Fibroblast of pulmonary artery (primary cell): ENCODE data around the gene GPR153.

ENCODE experiments used
- DNase-seq: peaks from one replicate; pipeline ENCODE4 v3.0.0-alpha.2; 2010; ENCODE audit warnings: low read depth
- H3K4me3 ChIP-seq: replicated peaks from 2 replicates; pipeline ENCODE4 v1.5.1; 2011; ENCODE audit warnings: low read depth, mild to moderate bottlenecking, control low read depth, low read length, moderate library complexity
- TF ChIP-seq, protein P1 (sequence below): IDR thresholded peaks from 2 replicates; pipeline ENCODE4 v1.5.1; 2011; ENCODE audit warnings: mild to moderate bottlenecking, control low read depth, low read length, inconsistent platforms; ENCODE audit errors: missing control alignments

GPR153 gene

DNA sequence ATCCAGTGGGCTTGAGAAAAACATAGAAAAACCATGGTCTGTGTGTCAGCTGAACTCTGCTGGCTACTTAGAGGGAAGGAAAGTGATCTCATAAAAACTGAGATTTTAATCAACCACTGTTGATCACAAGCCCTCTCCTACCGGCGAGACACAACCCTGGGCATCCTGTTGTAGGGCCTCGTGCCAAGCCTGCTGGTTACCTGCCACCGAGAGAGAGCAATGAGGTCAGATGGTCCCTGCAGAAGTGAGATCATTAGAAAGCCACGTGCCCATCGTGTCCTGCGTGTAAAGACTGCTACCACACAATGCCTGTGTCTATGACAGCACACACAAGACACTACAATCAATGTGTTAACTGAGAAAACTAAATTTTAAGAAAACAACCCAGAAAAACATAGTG, 41.7 kb upstream of the GPR153 start:
- TF ChIP-seq, protein P1, sequence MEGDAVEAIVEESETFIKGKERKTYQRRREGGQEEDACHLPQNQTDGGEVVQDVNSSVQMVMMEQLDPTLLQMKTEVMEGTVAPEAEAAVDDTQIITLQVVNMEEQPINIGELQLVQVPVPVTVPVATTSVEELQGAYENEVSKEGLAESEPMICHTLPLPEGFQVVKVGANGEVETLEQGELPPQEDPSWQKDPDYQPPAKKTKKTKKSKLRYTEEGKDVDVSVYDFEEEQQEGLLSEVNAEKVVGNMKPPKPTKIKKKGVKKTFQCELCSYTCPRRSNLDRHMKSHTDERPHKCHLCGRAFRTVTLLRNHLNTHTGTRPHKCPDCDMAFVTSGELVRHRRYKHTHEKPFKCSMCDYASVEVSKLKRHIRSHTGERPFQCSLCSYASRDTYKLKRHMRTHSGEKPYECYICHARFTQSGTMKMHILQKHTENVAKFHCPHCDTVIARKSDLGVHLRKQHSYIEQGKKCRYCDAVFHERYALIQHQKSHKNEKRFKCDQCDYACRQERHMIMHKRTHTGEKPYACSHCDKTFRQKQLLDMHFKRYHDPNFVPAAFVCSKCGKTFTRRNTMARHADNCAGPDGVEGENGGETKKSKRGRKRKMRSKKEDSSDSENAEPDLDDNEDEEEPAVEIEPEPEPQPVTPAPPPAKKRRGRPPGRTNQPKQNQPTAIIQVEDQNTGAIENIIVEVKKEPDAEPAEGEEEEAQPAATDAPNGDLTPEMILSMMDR = no peak
- no peak for DNase-seq
- no peak overlapping the region for H3K4me3 ChIP-seq

DNA sequence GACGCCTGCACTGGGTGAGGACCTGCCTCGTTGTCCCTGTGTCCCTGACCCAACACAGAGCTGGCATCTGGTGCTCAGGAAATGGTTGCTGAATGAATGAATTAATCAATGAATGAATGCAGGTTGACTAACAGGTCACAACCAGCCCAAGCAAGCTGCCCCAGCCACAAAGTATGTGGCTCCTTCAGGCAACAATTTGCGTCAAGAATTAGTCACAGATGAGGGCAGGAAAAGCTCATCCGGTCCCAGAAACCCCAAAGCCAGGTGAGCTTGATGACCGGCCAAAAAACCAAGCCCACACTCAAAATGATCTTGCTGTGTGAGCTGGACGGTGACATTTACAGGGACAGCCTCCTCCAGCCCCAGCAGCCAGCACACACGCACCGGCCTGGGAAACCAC, 40.6 kb upstream of the GPR153 start:
- TF ChIP-seq, protein P1 = no peak
- no peak for DNase-seq
- no peak overlapping the region for H3K4me3 ChIP-seq

DNA sequence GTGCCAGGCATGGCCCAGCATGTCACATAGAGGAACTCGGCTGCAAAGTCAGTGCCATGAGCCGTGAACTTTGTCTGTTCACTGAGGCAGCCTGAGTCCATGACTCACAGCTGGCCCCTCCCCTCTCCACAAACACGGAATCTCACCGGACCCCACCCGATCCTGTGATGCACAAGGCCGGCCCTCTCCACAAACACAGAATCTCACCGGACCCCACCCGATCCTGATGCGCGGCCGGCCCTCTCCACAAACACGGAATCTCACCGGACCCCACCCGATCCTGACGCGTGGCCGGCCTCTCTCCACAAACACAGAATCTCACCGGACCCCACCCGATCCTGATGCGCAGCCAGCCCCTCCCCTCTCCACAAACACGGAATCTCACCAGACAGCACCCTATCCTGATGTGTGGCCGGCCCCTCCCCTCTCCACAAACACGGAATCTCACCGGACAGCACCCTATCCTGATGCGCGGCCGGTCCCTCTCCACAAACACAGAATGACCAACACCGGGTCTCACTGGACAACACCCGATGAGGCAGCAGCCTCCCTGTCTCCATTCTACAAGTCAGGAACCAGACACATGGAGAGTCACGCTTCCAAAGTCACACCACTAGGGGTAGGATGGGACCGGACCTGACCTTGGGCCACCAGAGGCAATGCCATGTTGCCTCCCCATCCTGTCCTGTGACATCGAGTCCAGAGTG, 39.6 kb upstream of the GPR153 start:
- TF ChIP-seq, protein P1 = no peak
- no peak overlapping the region for H3K4me3 ChIP-seq
- no peak for DNase-seq

DNA sequence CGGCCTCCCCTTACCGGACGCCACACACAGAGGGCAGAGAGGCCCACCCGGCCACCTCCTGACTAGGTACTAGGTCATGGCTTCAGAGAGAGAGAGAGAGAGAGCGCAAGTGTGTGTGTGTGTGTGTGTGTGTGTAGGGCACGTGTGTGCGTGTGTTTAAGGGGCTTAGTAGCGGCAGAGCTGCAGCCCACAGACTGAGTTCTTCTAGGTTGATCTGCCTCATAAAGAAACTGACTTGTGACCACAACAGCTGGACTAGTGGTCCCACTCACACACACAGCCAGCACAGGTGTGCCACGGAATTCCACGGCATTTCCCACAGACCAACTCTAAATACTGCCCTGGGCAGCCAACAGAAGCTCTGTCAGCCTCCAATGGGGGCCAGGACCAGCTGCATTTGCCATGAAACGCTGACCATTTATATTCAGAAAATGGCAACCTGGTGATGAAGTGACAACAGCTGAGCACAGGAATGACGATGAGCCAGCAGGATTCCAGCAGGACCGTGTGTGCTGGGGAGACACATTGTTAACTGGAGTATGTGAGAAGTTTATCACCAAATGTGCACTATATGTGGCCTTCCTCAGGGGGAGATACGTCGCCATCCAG, 38.8 kb upstream of the GPR153 start:
- H3K4me3 ChIP-seq = no peak overlapping the region
- DNase-seq = no peak
- TF ChIP-seq, protein P1 = no peak

DNA sequence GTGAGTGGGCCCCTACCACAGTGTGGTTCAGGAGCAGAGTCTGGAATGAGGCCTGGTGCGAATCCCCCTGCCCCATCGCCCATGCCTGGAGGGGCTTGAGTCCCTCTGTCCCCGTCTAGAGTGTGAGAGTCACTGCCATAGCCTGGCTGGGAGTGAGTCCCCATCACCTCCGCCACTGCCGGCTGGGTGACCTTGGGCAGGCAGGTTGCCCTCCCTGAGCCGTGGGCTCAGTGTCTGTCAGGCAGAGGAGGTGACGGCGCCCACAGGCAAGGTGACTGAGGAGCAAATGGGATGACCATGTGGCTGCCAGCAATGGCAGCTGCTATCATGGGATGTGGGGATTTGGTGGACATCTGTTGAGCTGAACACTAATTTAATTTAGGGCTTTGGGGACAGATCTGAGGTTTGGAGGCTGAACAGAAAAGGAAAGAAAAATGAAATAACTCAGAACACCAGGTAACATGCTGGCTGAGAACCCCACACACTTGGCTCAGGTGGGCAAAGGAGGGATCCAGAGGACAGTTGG, 38.1 kb upstream of the GPR153 start:
- no peak overlapping the region for H3K4me3 ChIP-seq
- TF ChIP-seq, protein P1 = no peak
- no peak for DNase-seq

DNA sequence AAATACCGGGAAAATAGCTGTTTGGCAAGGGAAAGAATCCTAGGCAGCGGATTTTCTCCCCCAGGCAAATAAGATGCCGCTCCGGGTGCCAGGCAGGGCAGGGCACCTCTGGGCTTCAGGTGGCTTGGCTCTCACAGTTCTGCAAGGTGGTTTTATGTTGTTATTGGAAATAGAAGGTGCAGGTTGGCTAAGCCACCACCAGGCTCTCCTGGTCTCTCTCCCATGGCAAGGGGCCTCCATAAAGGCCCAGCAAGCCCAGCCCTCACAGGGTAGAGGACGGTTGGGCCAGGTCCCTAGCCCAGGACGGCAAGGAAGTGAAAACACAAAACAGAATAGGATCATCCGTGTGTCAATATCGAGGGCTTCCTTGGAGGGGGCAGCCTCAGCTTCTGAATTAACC, 37.6 kb upstream of the GPR153 start:
- H3K4me3 ChIP-seq = no peak overlapping the region
- no peak for DNase-seq
- TF ChIP-seq, protein P1 = no peak
